HT1080 (cell line): ENCODE data around the gene NEK11. TPM values are rescaled to one million over a fixed set of nuclear protein-coding genes. Genes with fewer than 3 reads are reported as not detected.
A peak's percentile ranks its signal among the peaks of the same experiment; 100 is the strongest.

Source experiments
- DNase-seq: peaks from one replicate; pipeline ENCODE4 v3.0.0-alpha.2; 2015; ENCODE audit warnings: low read depth
- small RNA-seq: library from RNA; depleted of rRNA; stranded (forward); fragments of <200 nt; gene quantifications from one replicate; pipeline ENCODE3, GENCODE V24; 2014
- total RNA-seq: library from RNA; depleted of rRNA; stranded (reverse); fragments of >200 nt; shearing (Covaris generic); gene quantifications from 2 replicates; pipeline ENCODE4 v1.2.3, GENCODE V29; 2014; rRNA removed

The NEK11 gene
- total RNA-seq, 1 experiment from 2014 or later, result 2.8 TPM

- peak; percentile 23 for DNase-seq
These were observed 371.2 kb downstream of the NEK11 start for GRCh38 chr3:131397889-131398288.

Small RNA genes lying within 50 kb of the gene (small RNA-seq; reads per million reads assigned to genes)
- not detected for gene RNU6-726P

Other genes starting within 250 kb of the NEK11 start
- 56.9 and 84.4 TPM in 2 replicates for gene ATP2C1, start 132.8 kb upstream of the NEK11 start, total RNA-seq
- 12.9 and 19.5 TPM in 2 replicates for gene ASTE1, start 52 bp upstream of the NEK11 start, total RNA-seq